Tibial nerve (tissue), 4 donors: Measurements from ENCODE around the gene LDB3.

ENCODE experiments used
- CTCF ChIP-seq, 5 experiments: fragments of 200-600 bp in 3 of 5; fragments of 450-650 bp in 2 of 5; sonication (generic) in 3 of 5; IDR thresholded peaks; one replicate each; pipeline ENCODE4 v1.5.1; 2016 to 2019; ENCODE audit warnings: antibody characterized with exemption in 5 of 5, mild to moderate bottlenecking in 3 of 5, moderate library complexity in 2 of 5
- EP300 ChIP-seq, 2 donors: sonication (generic); formaldehyde crosslinking; IDR thresholded peaks; one replicate each; pipeline ENCODE4 v1.6.1; 2017; ENCODE audit warnings: antibody characterized with exemption in 2 of 2, mild to moderate bottlenecking in 1 of 2
- POLR2A ChIP-seq, 2 donors: fragments of 450-650 bp; IDR thresholded peaks; one replicate each; pipeline ENCODE4 v1.6.1; 2017; ENCODE audit warnings: antibody characterized with exemption in 2 of 2, mild to moderate bottlenecking in 2 of 2, moderate library complexity in 2 of 2

- TF ChIP-seq CTCF (IDR thresholded peaks at IDR 0.05) (no peak), EP300 (IDR thresholded peaks at IDR 0.05) (no peak), POLR2A (IDR thresholded peaks at IDR 0.05) (no peak)
Observed at GRCh38 chr10:86674912-86675311, 6.6 kb downstream of the LDB3 start.
